ENCODE results near the gene ACD.

GRCh38 chr16:67628216-67628615 is 31.8 kb downstream of the ACD start:
- no peak for TF ChIP-seq ZNF425 (CRISPR knock-in tag; conservative IDR thresholded peaks at IDR 0.05)
- no peak for TF ChIP-seq CTCF (IDR thresholded peaks at IDR 0.05)
- TF ChIP-seq ELF4 (CRISPR knock-in tag; IDR thresholded peaks at IDR 0.05; ENCODE audit: low read depth): no peak
- TF ChIP-seq ETV6 (CRISPR knock-in tag; IDR thresholded peaks at IDR 0.05): no peak
- TF ChIP-seq E2F5 (CRISPR knock-in tag; IDR thresholded peaks at IDR 0.05): no peak
- no peak for TF ChIP-seq MAX (CRISPR knock-in tag; IDR thresholded peaks at IDR 0.05)
- no peak for TF ChIP-seq ZMAT4 (CRISPR knock-in tag; IDR thresholded peaks at IDR 0.05)
- TF ChIP-seq SP1 (CRISPR knock-in tag; conservative IDR thresholded peaks at IDR 0.05): no peak

Measured in WTC11 (cell line).